Measurements from ENCODE around the gene SLC30A2.

DNA sequence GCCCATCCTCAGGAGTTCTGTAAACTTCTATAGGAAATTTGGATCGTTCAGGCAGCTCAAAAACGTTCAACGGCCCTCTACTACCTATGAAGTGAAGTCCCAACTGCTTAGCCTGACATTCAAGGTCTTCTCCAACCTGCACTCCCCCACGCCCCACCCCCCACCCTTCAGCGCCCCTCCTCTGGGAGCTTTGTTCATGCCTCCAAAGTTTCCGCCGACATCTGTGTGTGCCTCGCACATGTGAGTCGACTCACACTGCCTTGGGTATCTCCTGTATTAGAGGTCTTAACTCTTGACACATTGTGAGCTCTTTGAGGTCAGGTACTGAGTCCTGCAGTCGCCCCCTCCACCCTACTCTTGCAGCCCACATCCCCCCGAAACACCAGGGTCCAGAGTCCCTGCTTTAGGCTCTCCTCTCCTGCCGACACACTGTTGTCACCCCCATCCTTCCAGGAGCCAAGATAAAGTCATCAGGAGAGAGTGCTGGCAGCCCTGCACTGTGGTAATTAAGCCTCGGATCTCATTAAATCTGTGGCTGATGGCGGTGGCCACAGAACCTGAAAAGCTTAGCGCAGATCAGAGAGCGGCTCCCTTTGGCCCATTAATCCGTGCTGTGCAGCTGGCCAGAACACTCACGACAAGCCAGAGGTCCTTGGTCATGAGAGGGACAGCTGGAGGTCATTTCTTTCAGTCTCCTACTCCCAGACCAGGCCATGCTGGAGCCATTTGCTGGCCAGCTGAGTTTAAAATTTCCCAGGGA, 46.7 kb downstream of the SLC30A2 start:
- TF ChIP-seq EZH2 (IDR thresholded peaks at IDR 0.05; ENCODE audit: borderline replicate concordance, low read length): no peak
- TF ChIP-seq, protein P1, sequence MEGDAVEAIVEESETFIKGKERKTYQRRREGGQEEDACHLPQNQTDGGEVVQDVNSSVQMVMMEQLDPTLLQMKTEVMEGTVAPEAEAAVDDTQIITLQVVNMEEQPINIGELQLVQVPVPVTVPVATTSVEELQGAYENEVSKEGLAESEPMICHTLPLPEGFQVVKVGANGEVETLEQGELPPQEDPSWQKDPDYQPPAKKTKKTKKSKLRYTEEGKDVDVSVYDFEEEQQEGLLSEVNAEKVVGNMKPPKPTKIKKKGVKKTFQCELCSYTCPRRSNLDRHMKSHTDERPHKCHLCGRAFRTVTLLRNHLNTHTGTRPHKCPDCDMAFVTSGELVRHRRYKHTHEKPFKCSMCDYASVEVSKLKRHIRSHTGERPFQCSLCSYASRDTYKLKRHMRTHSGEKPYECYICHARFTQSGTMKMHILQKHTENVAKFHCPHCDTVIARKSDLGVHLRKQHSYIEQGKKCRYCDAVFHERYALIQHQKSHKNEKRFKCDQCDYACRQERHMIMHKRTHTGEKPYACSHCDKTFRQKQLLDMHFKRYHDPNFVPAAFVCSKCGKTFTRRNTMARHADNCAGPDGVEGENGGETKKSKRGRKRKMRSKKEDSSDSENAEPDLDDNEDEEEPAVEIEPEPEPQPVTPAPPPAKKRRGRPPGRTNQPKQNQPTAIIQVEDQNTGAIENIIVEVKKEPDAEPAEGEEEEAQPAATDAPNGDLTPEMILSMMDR (IDR thresholded peaks at IDR 0.05; ENCODE audit: low read length): no peak

Data from OCI-LY1 (cell line).